ENCODE results near the gene ZBTB42.
A peak's percentile ranks its signal among the peaks of the same experiment; 100 is the strongest.

ZBTB42 gene

GRCh38 chr14:104771918-104772706 is 28.8 kb upstream of the ZBTB42 start:
- in situ Hi-C loops (cut with HindIII; ENCODE audit: low pct_ligation_motif_present, low sequenced_read_pairs) = no loop called here
- Histone ChIP-seq H3K27ac (no peak overlapping the region), H3K36me3 (replicated peaks) (peaks cover 44% of the 10 kb centered on the region), H3K4me3 (ENCODE audit: low read depth, low read length) (no peak overlapping the region), H3K27me3 (replicated peaks) (no peaks in the 10 kb centered on the region)
- TF ChIP-seq CTCF (IDR thresholded peaks at IDR 0.05; ENCODE audit: low read depth, low read length, missing control alignments) = no peak
- no peak for DNase-seq

GRCh38 chr14:104772707-104773504 is 28.0 kb upstream of the ZBTB42 start:
- H3K27ac ChIP-seq = no peak overlapping the region
- no peak overlapping the region for H3K4me3 ChIP-seq (ENCODE audit: low read depth, low read length)
- H3K27me3 ChIP-seq (replicated peaks) = no peaks in the 10 kb centered on the region
- TF ChIP-seq CTCF (IDR thresholded peaks at IDR 0.05; ENCODE audit: low read depth, low read length, missing control alignments) = no peak
- DNase-seq = no peak
- H3K36me3 ChIP-seq (replicated peaks) = peaks cover 44% of the 10 kb centered on the region
- in situ Hi-C loops (cut with HindIII; ENCODE audit: low pct_ligation_motif_present, low sequenced_read_pairs) = no loop called here

DNA sequence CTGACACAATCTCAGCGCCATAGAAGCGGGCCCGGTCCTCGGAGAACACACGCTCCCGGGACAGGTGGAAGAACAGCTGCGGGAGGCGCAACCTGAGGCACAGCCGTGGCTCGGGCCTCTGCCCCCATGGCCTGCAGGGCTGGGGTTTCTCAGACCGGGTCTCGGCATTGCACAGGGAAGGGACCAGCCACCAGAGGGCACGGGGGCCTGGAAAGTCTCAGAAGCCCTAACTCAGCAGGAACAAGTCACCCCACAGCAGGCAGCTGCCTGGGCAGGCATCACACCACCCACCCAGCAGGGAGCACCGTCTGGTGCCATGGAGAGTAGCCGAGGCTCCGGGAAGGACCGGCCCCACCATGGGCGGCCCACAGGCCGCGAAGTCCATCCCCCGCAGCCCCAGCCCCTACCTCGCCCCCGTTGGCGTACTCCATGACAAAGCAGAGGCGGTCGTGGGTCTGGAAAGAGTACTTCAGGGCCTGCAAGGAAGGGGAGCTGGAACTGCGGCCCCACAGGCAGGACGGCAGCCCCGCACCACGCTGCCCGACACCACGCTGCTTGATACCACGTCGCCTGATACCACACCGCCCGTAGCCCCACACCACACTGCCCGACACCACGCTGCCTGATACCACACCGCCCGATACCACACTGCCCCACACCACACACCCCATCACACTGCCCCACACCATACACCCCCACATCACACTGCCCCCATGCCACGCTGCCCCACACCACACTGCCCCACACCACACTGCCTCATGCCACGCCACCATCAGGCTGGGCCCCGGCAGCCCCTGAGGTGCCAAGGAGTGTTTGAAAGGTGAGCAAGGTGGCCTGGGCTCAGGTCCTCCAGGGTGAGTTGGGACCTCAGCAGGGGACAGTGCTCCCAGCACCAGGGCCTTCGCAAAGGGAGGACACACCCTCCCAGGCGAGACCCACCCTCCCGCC is 27.1 kb upstream of the ZBTB42 start:
- H3K4me3 ChIP-seq (ENCODE audit: low read depth, low read length) = no peak overlapping the region
- in situ Hi-C loops (cut with HindIII; ENCODE audit: low pct_ligation_motif_present, low sequenced_read_pairs) = no loop called here
- DNase-seq = no peak
- TF ChIP-seq CTCF (IDR thresholded peaks at IDR 0.05; ENCODE audit: low read depth, low read length, missing control alignments) = peak; percentile 13
- H3K36me3 ChIP-seq (replicated peaks) = peaks cover 44% of the 10 kb centered on the region
- no peak overlapping the region for H3K27ac ChIP-seq
- H3K27me3 ChIP-seq (replicated peaks) = no peaks in the 10 kb centered on the region

- DNase-seq = no peak
- H3K4me3 ChIP-seq (ENCODE audit: low read depth, low read length) = no peak overlapping the region
- in situ Hi-C loops (cut with HindIII; ENCODE audit: low pct_ligation_motif_present, low sequenced_read_pairs) = no loop called here
- H3K27me3 ChIP-seq (replicated peaks) = no peaks in the 10 kb centered on the region
- TF ChIP-seq CTCF (IDR thresholded peaks at IDR 0.05; ENCODE audit: low read depth, low read length, missing control alignments) = no peak
- H3K27ac ChIP-seq = no peak overlapping the region
- peaks cover 44% of the 10 kb centered on the region for H3K36me3 ChIP-seq (replicated peaks)
Observed at GRCh38 chr14:104774453-104775072, 26.3 kb upstream of the ZBTB42 start.

GRCh38 chr14:104775073-104775489 is 25.8 kb upstream of the ZBTB42 start:
- H3K36me3 ChIP-seq (replicated peaks) = peaks cover 48% of the 10 kb centered on the region
- in situ Hi-C loops (cut with HindIII; ENCODE audit: low pct_ligation_motif_present, low sequenced_read_pairs) = no loop called here
- no peak for TF ChIP-seq CTCF (IDR thresholded peaks at IDR 0.05; ENCODE audit: low read depth, low read length, missing control alignments)
- DNase-seq = no peak
- no peak overlapping the region for H3K4me3 ChIP-seq (ENCODE audit: low read depth, low read length)
- H3K27ac ChIP-seq = no peak overlapping the region
- H3K27me3 ChIP-seq (replicated peaks) = no peaks in the 10 kb centered on the region
